HFFc6 (cell line): Measurements from ENCODE around the gene KLHL13. TPM values are rescaled to one million over a fixed set of nuclear protein-coding genes. Genes with fewer than 3 reads are reported as not detected.

ENCODE experiments used
- DNase-seq: peaks from one replicate; pipeline ENCODE4 v3.0.0-alpha.2; 2018
- H3K27ac Mint-ChIP-seq: 2 replicates; pipeline ENCODE4 v1.8.0; 2020; ENCODE audit warnings: mild to moderate bottlenecking, mixed read lengths
- H3K27me3 Mint-ChIP-seq: 2 replicates; pipeline ENCODE4 v1.8.0; 2021; ENCODE audit warnings: mild to moderate bottlenecking, moderate library complexity, mixed read lengths; ENCODE audit not compliant: insufficient read depth
- H3K36me3 Mint-ChIP-seq: 2 replicates; pipeline ENCODE4 v1.8.0; 2021; ENCODE audit warnings: low read depth, mixed read lengths
- H3K4me1 Mint-ChIP-seq: 2 replicates; pipeline ENCODE4 v1.8.0; 2020; ENCODE audit warnings: low read depth, mixed read lengths
- H3K4me3 Mint-ChIP-seq: 2 replicates; pipeline ENCODE4 v1.8.0; 2020; ENCODE audit warnings: mild to moderate bottlenecking, moderate library complexity, mixed read lengths
- H3K9me3 Mint-ChIP-seq: 2 replicates; pipeline ENCODE4 v1.8.0; 2020; ENCODE audit warnings: mild to moderate bottlenecking, mixed read lengths
- CTCF ChIP-seq: fragments of 200-600 bp; sonication (generic); IDR thresholded peaks from 2 replicates; pipeline ENCODE4 v1.5.0; 2021; ENCODE audit warnings: antibody characterized with exemption, mild to moderate bottlenecking
- total RNA-seq, 6 experiments: library from RNA; stranded (reverse); fragmentation: NEBNext Ultra II Directional; extraction: Animal tissue kit (Norgen Biotek cat#: 25700); gene quantifications; 2 replicates in 1 of 6; 3 replicates in 5 of 6; pipeline ENCODE4 v1.2.3, GENCODE V29; 2021

Gene KLHL13
- total RNA-seq, 6 experiments from 2014 or later, result 0.05 to 0.14 (median 0.07) TPM; not detected in 3

DNA sequence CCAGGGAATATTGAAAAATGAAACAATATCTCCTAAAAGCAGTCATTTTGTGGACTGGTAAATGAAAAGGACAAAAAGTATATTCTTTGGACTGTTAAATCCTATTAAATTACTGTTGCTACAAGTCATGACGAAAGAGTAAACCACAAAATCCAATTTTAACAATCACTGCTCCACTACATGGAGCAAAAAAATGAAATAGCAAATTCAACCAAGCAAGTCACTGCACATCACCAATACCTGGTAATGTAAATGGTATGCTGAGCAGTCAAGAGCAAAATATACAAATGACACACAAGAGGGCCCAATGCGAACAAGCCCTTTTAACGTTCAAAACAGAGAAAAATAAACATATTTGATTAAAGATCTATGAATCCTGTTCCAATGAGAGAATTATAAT is 126.2 kb downstream of the KLHL13 start:
- TF ChIP-seq CTCF, result no peak
- H3K27me3 Mint-ChIP-seq, result no peaks in the 10 kb centered on the region
- H3K9me3 Mint-ChIP-seq, result peaks cover 4% of the 10 kb centered on the region
- no peaks in the 10 kb centered on the region for H3K36me3 Mint-ChIP-seq
- DNase-seq, result no peak
- no peaks in the 10 kb centered on the region for H3K4me1 Mint-ChIP-seq
- no peak overlapping the region for H3K4me3 Mint-ChIP-seq
- H3K27ac Mint-ChIP-seq, result no peak overlapping the region

- Mint-ChIP-seq H3K27me3 (no peaks in the 10 kb centered on the region), H3K27ac (no peak overlapping the region), H3K9me3 (peaks cover 4% of the 10 kb centered on the region), H3K4me3 (no peak overlapping the region), H3K36me3 (no peaks in the 10 kb centered on the region), H3K4me1 (no peaks in the 10 kb centered on the region)
- TF ChIP-seq CTCF, result no peak
- DNase-seq, result no peak
Measured at GRCh38 chrX:117989512-117989911, 127.1 kb downstream of the KLHL13 start.

DNA sequence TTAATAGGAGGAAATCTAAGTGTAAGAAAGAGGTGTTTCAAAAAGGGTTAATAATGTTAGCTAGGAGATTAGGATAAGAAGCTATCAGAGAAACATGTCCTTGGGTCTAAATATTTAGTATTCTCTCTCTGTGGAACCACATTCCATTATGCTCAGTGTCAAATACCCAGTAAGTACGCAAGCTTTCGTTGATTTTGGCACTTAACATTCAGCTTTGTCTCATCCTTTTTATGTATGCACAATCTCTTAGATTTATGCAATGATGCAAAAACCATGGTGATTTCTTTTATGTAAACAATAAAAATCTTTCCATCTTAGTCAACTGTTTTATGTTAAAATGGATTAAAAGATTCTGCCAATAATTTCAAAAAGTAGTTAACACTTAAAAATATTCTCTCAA is 129.2 kb downstream of the KLHL13 start:
- H3K9me3 Mint-ChIP-seq, result peaks cover 4% of the 10 kb centered on the region
- no peak overlapping the region for H3K27ac Mint-ChIP-seq
- no peak for DNase-seq
- no peak for TF ChIP-seq CTCF
- H3K36me3 Mint-ChIP-seq, result no peaks in the 10 kb centered on the region
- H3K27me3 Mint-ChIP-seq, result no peaks in the 10 kb centered on the region
- H3K4me1 Mint-ChIP-seq, result no peaks in the 10 kb centered on the region
- no peak overlapping the region for H3K4me3 Mint-ChIP-seq

- H3K36me3 Mint-ChIP-seq, result no peaks in the 10 kb centered on the region
- no peak for DNase-seq
- H3K4me3 Mint-ChIP-seq, result no peak overlapping the region
- no peaks in the 10 kb centered on the region for H3K27me3 Mint-ChIP-seq
- H3K9me3 Mint-ChIP-seq, result no peaks in the 10 kb centered on the region
- no peak overlapping the region for H3K27ac Mint-ChIP-seq
- no peak for TF ChIP-seq CTCF
- H3K4me1 Mint-ChIP-seq, result no peaks in the 10 kb centered on the region
Measured at GRCh38 chrX:117985241-117985640, 131.4 kb downstream of the KLHL13 start.

DNA sequence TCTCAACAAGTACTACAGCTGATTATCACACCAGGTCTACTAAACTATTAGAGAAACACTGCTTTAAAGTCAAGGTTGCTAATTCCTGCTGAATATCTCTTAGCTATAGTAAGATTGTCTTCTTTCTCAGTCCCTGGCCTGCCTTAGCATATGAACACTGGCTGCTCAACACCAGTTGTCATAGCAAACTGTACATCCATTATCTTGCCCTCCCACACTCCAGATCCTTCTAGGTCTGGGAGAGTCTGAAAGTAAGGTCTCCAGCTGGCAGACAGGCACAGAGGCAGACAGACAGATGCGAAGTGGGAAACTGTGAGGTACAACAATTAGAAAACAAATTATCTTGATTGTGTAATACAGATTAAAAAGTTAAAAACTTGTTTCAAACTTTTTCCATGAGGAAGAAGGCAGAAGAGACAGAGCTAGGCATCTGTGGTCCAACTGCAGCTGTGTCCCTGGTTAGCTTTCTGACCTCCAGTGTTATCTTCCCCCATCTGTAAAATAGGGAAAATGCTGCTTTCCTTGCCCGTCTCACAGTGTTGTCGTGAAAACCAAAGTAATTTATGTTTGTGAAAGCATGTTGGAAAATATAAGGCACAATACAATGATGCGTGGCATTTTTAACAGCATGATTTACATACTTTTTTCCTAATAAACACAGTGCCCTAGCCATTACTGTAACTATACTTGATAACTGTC is 133.8 kb downstream of the KLHL13 start:
- H3K27ac Mint-ChIP-seq, result no peak overlapping the region
- H3K4me1 Mint-ChIP-seq, result no peaks in the 10 kb centered on the region
- peaks cover 5% of the 10 kb centered on the region; the same call in 1 of the 2 replicates for H3K9me3 Mint-ChIP-seq
- no peaks in the 10 kb centered on the region for H3K36me3 Mint-ChIP-seq
- H3K27me3 Mint-ChIP-seq, result no peaks in the 10 kb centered on the region
- no peak for DNase-seq
- no peak for TF ChIP-seq CTCF
- H3K4me3 Mint-ChIP-seq, result no peak overlapping the region
